H1 (cell line): ENCODE data around the gene SHISAL2B. TPM values are rescaled to one million over a fixed set of nuclear protein-coding genes. Genes with fewer than 3 reads are reported as not detected.

Experiments used
- CHD1 ChIP-seq: IDR thresholded peaks from 2 replicates; pipeline ENCODE4 v1.6.1; 2012; ENCODE audit warnings: low read depth, low read length, improper control_type of control experiment
- CHD7 ChIP-seq: fragments of 300-600 bp; sonication (generic); IDR thresholded peaks from 2 replicates; pipeline ENCODE4 v1.7.1; 2012; ENCODE audit warnings: low read length, moderate library complexity, mild to moderate bottlenecking, inconsistent platforms; ENCODE audit not compliant: insufficient replicate concordance
- E2F6 ChIP-seq: IDR thresholded peaks from 2 replicates; pipeline ENCODE4 v1.6.1; 2012; ENCODE audit warnings: inconsistent platforms
- KDM5A ChIP-seq: fragments of 200-600 bp; IDR thresholded peaks from 2 replicates; pipeline ENCODE4 v1.7.1; 2012; ENCODE audit warnings: mild to moderate bottlenecking, low read length, inconsistent platforms, mixed read lengths
- RAD21 ChIP-seq, 2 experiments: IDR thresholded peaks in 1 of 2; conservative IDR thresholded peaks in 1 of 2; 2 replicates each; pipeline ENCODE4 v1.6.1; 2011; ENCODE audit warnings: low read depth in 2 of 2, low read length in 2 of 2, improper control_type of control experiment in 1 of 2, inconsistent platforms in 1 of 2, mild to moderate bottlenecking in 1 of 2, moderate library complexity in 1 of 2
- SAP30 ChIP-seq: fragments of 300-600 bp; sonication (generic); IDR thresholded peaks from 2 replicates; pipeline ENCODE4 v1.7.1; 2012; ENCODE audit warnings: low read length, moderate library complexity, mild to moderate bottlenecking, inconsistent platforms; ENCODE audit not compliant: insufficient read depth, insufficient replicate concordance
- SP1 ChIP-seq: IDR thresholded peaks from 2 replicates; pipeline ENCODE4 v1.6.1; 2011; ENCODE audit warnings: low read depth, low read length
- TCF12 ChIP-seq: IDR thresholded peaks from 2 replicates; pipeline ENCODE4 v1.6.1; 2011; ENCODE audit warnings: low read depth, mild to moderate bottlenecking, low read length
- polyA plus RNA-seq, 7 experiments: library from polyadenylated mRNA; depleted of rRNA in 3 of 7; stranded (reverse) in 5 of 7; unstranded in 2 of 7; fragments of >200 nt in 5 of 7; fragments of 200-250 nt in 2 of 7; gene quantifications; 1 replicate in 5 of 7; 2 replicates in 1 of 7; 4 replicates in 1 of 7; pipeline versions ENCODE4 v1.2.1 to v1.2.3, GENCODE V29; 2011 to 2013; ENCODE audit warnings: missing spikeins in 2 of 7, mixed read lengths in 2 of 7
- total RNA-seq: library from RNA; stranded (reverse); fragmentation: NEBNext Ultra II Directional; extraction: Animal tissue kit (Norgen Biotek cat#: 25700); gene quantifications from 2 replicates; pipeline ENCODE4 v1.2.1, GENCODE V29; 2021
- TF ChIP-seq, protein P1 (sequence below): IDR thresholded peaks from 2 replicates; pipeline ENCODE4 v1.6.1; 2012; ENCODE audit warnings: low read length, inconsistent platforms

The SHISAL2B gene
- total and polyA plus RNA-seq, 2 of the 8 experiments (the other 6 are each of a cell fraction or from before 2014, with no cell fraction given): 10.6 to 14.2 TPM

DNA sequence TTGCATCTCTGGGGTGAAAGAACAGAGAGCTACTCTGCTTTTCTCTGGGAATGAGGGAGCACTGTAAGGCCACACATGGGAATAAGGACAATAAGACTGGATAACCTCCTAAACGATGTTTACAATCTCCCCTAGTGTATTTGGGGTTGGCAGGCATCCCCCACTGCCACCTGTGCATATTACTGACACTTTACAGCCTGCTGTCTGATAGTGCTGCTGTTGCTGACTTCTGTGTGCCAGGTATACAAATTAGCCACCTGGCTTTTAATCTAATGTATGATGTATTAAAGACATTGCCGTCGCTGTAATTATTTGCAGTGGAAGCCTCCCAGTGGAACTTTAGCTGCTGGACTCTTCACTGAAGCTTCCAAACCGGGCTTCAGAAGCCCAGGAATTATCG lies 4.4 kb upstream of the SHISAL2B start (continued):
- TF ChIP-seq CHD7 (no peak), KDM5A (no peak), TCF12 (no peak), SP1 (no peak), E2F6 (no peak), SAP30 (no peak), CHD1 (no peak), RAD21 (IDR thresholded peaks at IDR 0.05 in 1 of 2, conservative IDR thresholded peaks at IDR 0.05 in 1 of 2; ENCODE audit: low read depth in 2 of 2, low read length in 2 of 2) (no peak)
- TF ChIP-seq, protein P1, sequence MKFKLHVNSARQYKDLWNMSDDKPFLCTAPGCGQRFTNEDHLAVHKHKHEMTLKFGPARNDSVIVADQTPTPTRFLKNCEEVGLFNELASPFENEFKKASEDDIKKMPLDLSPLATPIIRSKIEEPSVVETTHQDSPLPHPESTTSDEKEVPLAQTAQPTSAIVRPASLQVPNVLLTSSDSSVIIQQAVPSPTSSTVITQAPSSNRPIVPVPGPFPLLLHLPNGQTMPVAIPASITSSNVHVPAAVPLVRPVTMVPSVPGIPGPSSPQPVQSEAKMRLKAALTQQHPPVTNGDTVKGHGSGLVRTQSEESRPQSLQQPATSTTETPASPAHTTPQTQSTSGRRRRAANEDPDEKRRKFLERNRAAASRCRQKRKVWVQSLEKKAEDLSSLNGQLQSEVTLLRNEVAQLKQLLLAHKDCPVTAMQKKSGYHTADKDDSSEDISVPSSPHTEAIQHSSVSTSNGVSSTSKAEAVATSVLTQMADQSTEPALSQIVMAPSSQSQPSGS: no peak
